Sigmoid colon (tissue), 7 donors: ENCODE measurements around the gene ASPSCR1. TPM values are rescaled to one million over a fixed set of nuclear protein-coding genes. Genes with fewer than 3 reads are reported as not detected.

Experiments used
- DNase-seq: peaks from one replicate; pipeline ENCODE4 v3.0.0-alpha.2; 2019
- H3K27ac ChIP-seq, 4 donors: fragments of 200-600 bp; sonication (generic); one replicate each; pipeline ENCODE4 v1.5.1; 2016 to 2019; ENCODE audit warnings: mild to moderate bottlenecking in 1 of 4
- H3K27me3 ChIP-seq, 3 donors: fragments of 200-600 bp; sonication (generic); one replicate each; pipeline ENCODE4 v1.5.1; 2019; ENCODE audit warnings: mild to moderate bottlenecking in 1 of 3
- H3K36me3 ChIP-seq, 4 donors: fragments of 200-600 bp; sonication (generic); one replicate each; pipeline ENCODE4 v1.5.1; 2016 to 2019
- H3K4me1 ChIP-seq, 4 donors: fragments of 200-600 bp; sonication (generic); one replicate each; pipeline ENCODE4 v1.5.1; 2017 to 2019
- H3K4me3 ChIP-seq, 4 donors: fragments of 200-600 bp; sonication (generic); one replicate each; pipeline ENCODE4 v1.5.1; 2017 to 2019; ENCODE audit warnings: mild to moderate bottlenecking in 2 of 4, moderate library complexity in 1 of 4
- H3K9me3 ChIP-seq, 4 donors: fragments of 200-600 bp in 3 of 4; sonication (generic) in 3 of 4; one replicate each; pipeline versions ENCODE4 v1.5.1 to v1.6.1; 2013 to 2019
- CTCF ChIP-seq, 4 experiments: fragments of 450-650 bp in 3 of 4; fragments of 200-600 bp in 1 of 4; IDR thresholded peaks; one replicate each; pipeline ENCODE4 v1.5.1; 2016 to 2019; ENCODE audit warnings: antibody characterized with exemption in 4 of 4, mild to moderate bottlenecking in 3 of 4, moderate library complexity in 2 of 4
- EP300 ChIP-seq, 4 donors: sonication (generic); formaldehyde crosslinking; IDR thresholded peaks; one replicate each; pipeline ENCODE4 v1.6.1; 2017; ENCODE audit warnings: antibody characterized with exemption in 4 of 4
- POLR2A ChIP-seq, 2 donors: fragments of 450-650 bp; IDR thresholded peaks; one replicate each; pipeline ENCODE4 v1.6.1; 2016; ENCODE audit warnings: antibody characterized with exemption in 2 of 2, mild to moderate bottlenecking in 2 of 2, moderate library complexity in 2 of 2
- POLR2AphosphoS5 ChIP-seq, 4 donors: sonication (generic); formaldehyde crosslinking; IDR thresholded peaks; one replicate each; pipeline ENCODE4 v1.6.1; 2017; ENCODE audit warnings: antibody characterized with exemption in 4 of 4
- WGBS, 2 donors: extraction: QIAGEN DNeasy Blood & Tissue Kit; methylation state at CpG; one replicate each; pipeline ENCODE4 v1.1.7; 2013; 5-methylcytosine and 5-hydroxymethylcytosine counted together
- intact Hi-C: fragments of 100-400 bp; cut with DNase I; formaldehyde crosslinking; loops from one replicate; pipeline ENCODE4 v1.15.1; 2023
- polyA plus RNA-seq, 3 donors: library from polyadenylated mRNA; stranded (reverse); fragments of 200-250 nt; gene quantifications; one replicate each; pipeline ENCODE4 v1.2.3, GENCODE V29; 2013
- total RNA-seq, 4 donors: library from RNA; depleted of rRNA; stranded (reverse); fragments of >200 nt; gene quantifications; one replicate each; pipeline ENCODE4 v1.1.0, GENCODE V29; 2016
- donor health status: healthy with polysubstance abuse.
- donor health status: Bipolar disorder and iron deficiency.
- donor health status: healthy.

The ASPSCR1 gene
- total and polyA plus RNA-seq, 7 donors = 9.3 to 35.9 (median 23.4) TPM

DNA sequence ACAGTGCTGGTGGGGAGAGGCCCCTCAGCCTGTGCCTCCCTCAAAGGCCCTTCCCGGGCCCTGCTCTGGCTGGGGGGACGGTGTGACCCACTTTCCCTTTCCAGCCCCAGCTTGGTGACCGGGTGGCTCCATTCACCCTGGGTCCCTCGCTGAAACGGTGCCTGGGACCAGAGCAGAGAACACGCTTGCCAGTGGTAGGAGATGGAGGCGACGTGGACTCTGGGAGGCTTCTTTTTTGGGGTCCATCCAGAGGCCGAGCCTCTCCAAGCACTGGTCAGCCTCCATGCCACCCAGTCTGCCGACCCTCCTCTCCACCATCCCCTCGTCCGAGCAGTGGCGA is 37.5 kb downstream of the ASPSCR1 start:
- no peak overlapping the region for H3K4me3 ChIP-seq
- peaks cover 0 to 18% (median 0%) of the 10 kb centered on the region in 4 donors for H3K36me3 ChIP-seq
- intact Hi-C loops = no loop called here
- peaks cover 3 to 30% (median 24%) of the 10 kb centered on the region in 4 donors for H3K4me1 ChIP-seq
- H3K27me3 ChIP-seq = no peaks in the 10 kb centered on the region
- 86 to 87% methylated on average over 13 of the region's 13 CpGs for WGBS, 2 donors
- H3K27ac ChIP-seq = no peak overlapping the region
- TF ChIP-seq POLR2A (IDR thresholded peaks at IDR 0.05) (no peak), POLR2AphosphoS5 (IDR thresholded peaks at IDR 0.05) (no peak), EP300 (IDR thresholded peaks at IDR 0.05) (no peak), CTCF (IDR thresholded peaks at IDR 0.05) (no peak)
- no peaks in the 10 kb centered on the region for H3K9me3 ChIP-seq
- no peak for DNase-seq

GRCh38 chr17:82015311-82015971 is 38.0 kb downstream of the ASPSCR1 start:
- WGBS, 2 donors = 83 to 85% methylated on average over 24 of the region's 24 CpGs
- H3K4me3 ChIP-seq = no peak overlapping the region
- H3K9me3 ChIP-seq = no peaks in the 10 kb centered on the region
- DNase-seq = no peak
- TF ChIP-seq POLR2A (IDR thresholded peaks at IDR 0.05) (no peak), EP300 (IDR thresholded peaks at IDR 0.05) (no peak), CTCF (IDR thresholded peaks at IDR 0.05) (no peak), POLR2AphosphoS5 (IDR thresholded peaks at IDR 0.05) (no peak)
- H3K27me3 ChIP-seq = no peaks in the 10 kb centered on the region
- H3K4me1 ChIP-seq = peaks cover 3 to 33% (median 26%) of the 10 kb centered on the region in 4 donors
- intact Hi-C loops = no loop called here
- peaks cover 0 to 18% (median 0%) of the 10 kb centered on the region in 4 donors for H3K36me3 ChIP-seq
- no peak overlapping the region for H3K27ac ChIP-seq

GRCh38 chr17:82016061-82016874 is 38.8 kb downstream of the ASPSCR1 start:
- peaks cover 0 to 18% (median 0%) of the 10 kb centered on the region in 4 donors for H3K36me3 ChIP-seq
- intact Hi-C loops = no loop called here
- H3K9me3 ChIP-seq = no peaks in the 10 kb centered on the region
- H3K4me3 ChIP-seq = no peak overlapping the region
- H3K27ac ChIP-seq = no peak overlapping the region
- H3K4me1 ChIP-seq = peaks cover 3 to 39% (median 33%) of the 10 kb centered on the region in 4 donors
- no peak for DNase-seq
- WGBS, 2 donors = 87 to 88% methylated on average over 28 of the region's 28 CpGs
- no peaks in the 10 kb centered on the region for H3K27me3 ChIP-seq
- TF ChIP-seq EP300 (IDR thresholded peaks at IDR 0.05) (no peak), CTCF (IDR thresholded peaks at IDR 0.05) (no peak)

GRCh38 chr17:82016875-82017459 is 39.5 kb downstream of the ASPSCR1 start:
- intact Hi-C loops = no loop called here

GRCh38 chr17:82017612-82018151 is 40.3 kb downstream of the ASPSCR1 start:
- no peak overlapping the region for H3K4me3 ChIP-seq
- H3K9me3 ChIP-seq = no peaks in the 10 kb centered on the region
- 74 to 81% methylated on average over 13 of the region's 13 CpGs for WGBS, 2 donors
- peaks cover 0 to 18% (median 0%) of the 10 kb centered on the region in 4 donors for H3K36me3 ChIP-seq
- intact Hi-C loops = no loop called here
- no peak overlapping the region for H3K27ac ChIP-seq
- H3K4me1 ChIP-seq = peaks cover 3 to 46% (median 38%) of the 10 kb centered on the region in 4 donors
- no peak for DNase-seq
- no peaks in the 10 kb centered on the region for H3K27me3 ChIP-seq
- no peak for TF ChIP-seq POLR2A (IDR thresholded peaks at IDR 0.05)
- TF ChIP-seq EP300 (IDR thresholded peaks at IDR 0.05) = no peak
- TF ChIP-seq POLR2AphosphoS5 (IDR thresholded peaks at IDR 0.05) = no peak
- no peak for TF ChIP-seq CTCF (IDR thresholded peaks at IDR 0.05)

More at GRCh38 chr17:82016875-82017459, 39.5 kb downstream of the ASPSCR1 start:
- no peak for DNase-seq
- H3K4me1 ChIP-seq = peaks cover 3 to 46% (median 39%) of the 10 kb centered on the region in 4 donors
- TF ChIP-seq POLR2AphosphoS5 (IDR thresholded peaks at IDR 0.05) (no peak), POLR2A (IDR thresholded peaks at IDR 0.05) (no peak), EP300 (IDR thresholded peaks at IDR 0.05) (no peak)
- no peaks in the 10 kb centered on the region for H3K9me3 ChIP-seq
- no peak overlapping the region for H3K27ac ChIP-seq
- 88 to 90% methylated on average over 24 of the region's 24 CpGs for WGBS, 2 donors
- H3K4me3 ChIP-seq = no peak overlapping the region
- peaks cover 0 to 18% (median 0%) of the 10 kb centered on the region in 4 donors for H3K36me3 ChIP-seq
- H3K27me3 ChIP-seq = no peaks in the 10 kb centered on the region
